ENCODE measurements around the gene CPZ. TPM values are rescaled to one million over a fixed set of nuclear protein-coding genes. Genes with fewer than 3 reads are reported as not detected.

Gene CPZ
- total and polyA plus RNA-seq, 10 of the 15 experiments (the other 5 are each of a cell fraction or from before 2014, with no cell fraction given), result not detected

DNA sequence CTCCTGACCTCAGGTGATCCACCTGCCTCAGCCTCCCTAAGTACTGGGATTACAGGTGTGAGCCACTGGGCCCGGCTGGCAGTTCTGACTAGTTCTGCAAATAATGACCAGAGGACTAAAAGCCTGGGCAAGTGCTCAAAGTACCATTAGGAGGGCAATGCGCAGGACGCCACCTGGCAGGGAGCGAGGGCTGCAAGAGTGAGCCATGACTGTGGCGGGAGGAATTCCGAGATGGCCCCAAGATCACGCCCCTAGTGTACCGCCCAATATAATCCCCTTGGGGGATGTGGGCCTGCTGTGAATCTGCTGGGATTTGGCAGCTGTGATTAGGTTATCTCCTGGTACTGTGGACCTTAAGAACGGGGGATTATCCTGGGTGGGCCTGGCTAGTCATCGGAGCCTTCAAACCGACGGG, 38.6 kb upstream of the CPZ start:
- intact Hi-C loops (cut with micrococcal nuclease; ENCODE audit: unreplicated experiment), result no loop called here
- WGBS (ENCODE audit: insufficient coverage, insufficient replicate concordance, low lambda C conversion rate, missing lambda C conversion rate), result 45% methylated on average over 12 of the region's 12 CpGs
- Histone ChIP-seq H3K79me2 (ENCODE audit: control insufficient read depth, insufficient read depth, low read length) (no peaks in the 10 kb centered on the region), H3K9me3 (replicated peaks; ENCODE audit: control insufficient read depth, insufficient read depth, low read length) (no peaks in the 10 kb centered on the region), H3K4me1 (ENCODE audit: control insufficient read depth, insufficient read depth, low read length) (no peaks in the 10 kb centered on the region), H3K36me3 (ENCODE audit: control insufficient read depth in 2 of 2, insufficient read depth in 2 of 2, low read length in 1 of 2) (no peaks in the 10 kb centered on the region), H3K4me2 (ENCODE audit: control insufficient read depth, insufficient read depth) (no peak overlapping the region), H2AFZ (ENCODE audit: control insufficient read depth, low read depth, low read length) (no peak overlapping the region), H3K9ac (ENCODE audit: control insufficient read depth, insufficient read depth, low read length) (no peak overlapping the region), H3K27ac (ENCODE audit: control insufficient read depth, insufficient read depth) (no peak overlapping the region), H3K27me3 (replicated peaks in 1 of 2; ENCODE audit: control insufficient read depth in 2 of 2, insufficient read depth in 2 of 2, low read length in 1 of 2) (no peaks in the 10 kb centered on the region; a peak in 1 of 4 replicates), H3K4me3 (no peak overlapping the region), H4K20me1 (ENCODE audit: control insufficient read depth, insufficient read depth) (no peaks in the 10 kb centered on the region)
- TF ChIP-seq POLR2A (IDR thresholded peaks at IDR 0.05; ENCODE audit: low read depth, low read length) (no peak), SREBF2 (IDR thresholded peaks at IDR 0.05; ENCODE audit: low read length) (no peak)
- BruUV-seq (replicated peaks), result no TSS peak
- in situ Hi-C loops (cut with MboI), result no loop called here
- ChIA-PET SMC1A (ENCODE audit: uncharacterized antibody, unreplicated experiment) (no interaction called here), CTCF (no interaction called here), POLR2A (no interaction called here), RAD21 (ENCODE audit: unreplicated experiment) (no interaction called here)
- DNase-seq (ENCODE audit: low read depth, low spot score), result no peak
- FAIRE-seq, result no peak
- no peak for ATAC-seq

DNA sequence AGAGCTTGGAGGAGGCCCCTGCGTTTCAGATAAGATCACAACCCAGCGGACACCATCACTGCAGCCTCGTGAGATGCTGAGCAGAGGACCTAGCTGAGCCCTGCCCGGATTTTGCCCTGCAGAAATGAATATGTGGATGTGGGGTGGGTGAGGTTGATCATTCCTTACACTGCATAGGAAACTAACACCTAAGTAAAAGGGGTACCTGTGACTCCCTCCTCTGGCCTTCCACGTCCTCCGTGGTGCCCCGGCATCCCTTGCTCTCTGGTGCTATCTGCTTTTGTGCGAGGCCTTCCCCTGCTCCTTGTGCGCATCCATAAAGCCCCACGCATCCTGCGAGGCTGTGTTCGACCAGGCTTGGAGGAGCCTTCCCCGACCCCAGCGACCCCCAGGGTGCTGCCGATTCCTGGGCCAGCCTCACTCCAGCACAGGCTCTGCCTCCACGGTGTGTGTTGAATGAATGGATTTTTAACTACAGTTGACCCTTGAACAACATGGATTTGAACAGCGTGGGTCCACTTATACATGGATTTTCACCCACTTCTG, 37.9 kb upstream of the CPZ start:
- intact Hi-C loops (cut with micrococcal nuclease; ENCODE audit: unreplicated experiment), result no loop called here
- ChIA-PET SMC1A (ENCODE audit: uncharacterized antibody, unreplicated experiment) (no interaction called here), CTCF (no interaction called here), POLR2A (no interaction called here), RAD21 (ENCODE audit: unreplicated experiment) (no interaction called here)
- H2AFZ ChIP-seq (ENCODE audit: control insufficient read depth, low read depth, low read length), result no peak overlapping the region
- BruUV-seq (replicated peaks), result no TSS peak
- H4K20me1 ChIP-seq (ENCODE audit: control insufficient read depth, insufficient read depth), result no peaks in the 10 kb centered on the region
- H3K9ac ChIP-seq (ENCODE audit: control insufficient read depth, insufficient read depth, low read length), result no peak overlapping the region
- H3K79me2 ChIP-seq (ENCODE audit: control insufficient read depth, insufficient read depth, low read length), result no peaks in the 10 kb centered on the region
- H3K4me2 ChIP-seq (ENCODE audit: control insufficient read depth, insufficient read depth), result no peak overlapping the region
- no peaks in the 10 kb centered on the region for H3K4me1 ChIP-seq (ENCODE audit: control insufficient read depth, insufficient read depth, low read length)
- no peaks in the 10 kb centered on the region for H3K36me3 ChIP-seq (ENCODE audit: control insufficient read depth in 2 of 2, insufficient read depth in 2 of 2, low read length in 1 of 2)
- H3K9me3 ChIP-seq (replicated peaks; ENCODE audit: control insufficient read depth, insufficient read depth, low read length), result no peaks in the 10 kb centered on the region
- H3K27ac ChIP-seq (ENCODE audit: control insufficient read depth, insufficient read depth), result no peak overlapping the region
- TF ChIP-seq EZH2 (IDR thresholded peaks at IDR 0.05; ENCODE audit: borderline replicate concordance, control insufficient read depth, low read depth, low read length) (no peak), SKIL (IDR thresholded peaks at IDR 0.05; ENCODE audit: low read depth, poor library complexity, severe bottlenecking) (no peak), MYC (IDR thresholded peaks at IDR 0.05; ENCODE audit: insufficient read depth, insufficient read length, insufficient replicate concordance, low read length, severe bottlenecking) (no peak), MTA3 (IDR thresholded peaks at IDR 0.05; ENCODE audit: borderline replicate concordance, low read length) (no peak)
- ATAC-seq, result no peak
- no peak for DNase-seq (ENCODE audit: low read depth, low spot score)
- 46% methylated on average over 17 of the region's 17 CpGs for WGBS (ENCODE audit: insufficient coverage, insufficient replicate concordance, low lambda C conversion rate, missing lambda C conversion rate)
- H3K27me3 ChIP-seq (replicated peaks in 1 of 2; ENCODE audit: control insufficient read depth in 2 of 2, insufficient read depth in 2 of 2, low read length in 1 of 2), result no peaks in the 10 kb centered on the region; a peak in 1 of 4 replicates
- H3K4me3 ChIP-seq, result no peak overlapping the region
- FAIRE-seq, result no peak
- in situ Hi-C loops (cut with MboI), result no loop called here

Data from GM12878 (cell line).